ENCODE results near the gene COL25A1.
A peak's percentile ranks its signal among the peaks of the same experiment; 100 is the strongest.

The COL25A1 gene

GRCh38 chr4:108830509-108831244, 471.8 kb downstream of the COL25A1 start:
- peak in 4 of 56 donors; percentile 3 to 22 (median 13) for DNase-seq

DNA sequence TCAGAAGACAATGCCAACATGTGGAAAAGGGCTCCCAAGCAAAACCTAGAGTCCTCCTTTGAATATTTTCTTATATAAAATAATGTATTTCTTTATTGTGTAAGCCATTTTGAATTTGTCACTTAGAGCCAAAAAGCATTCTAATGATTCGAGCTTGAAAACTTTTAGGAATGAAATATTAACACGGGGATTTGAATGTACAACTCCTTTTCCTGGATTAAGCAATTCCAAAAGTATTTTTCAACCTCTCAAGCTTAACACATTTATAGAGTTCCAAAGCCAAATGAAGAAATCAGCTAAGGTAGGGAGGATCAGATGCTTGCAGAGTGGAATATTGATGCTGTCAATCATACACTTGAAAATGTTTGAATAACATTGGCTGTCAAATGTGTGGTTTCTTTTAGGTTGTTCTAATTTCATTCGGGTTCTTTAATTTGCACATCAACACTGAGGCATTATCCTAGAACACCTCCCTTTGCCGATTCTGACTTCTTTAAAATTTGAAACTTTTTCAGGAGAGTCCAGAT, 472.4 kb downstream of the COL25A1 start:
- no peak for DNase-seq

DNA sequence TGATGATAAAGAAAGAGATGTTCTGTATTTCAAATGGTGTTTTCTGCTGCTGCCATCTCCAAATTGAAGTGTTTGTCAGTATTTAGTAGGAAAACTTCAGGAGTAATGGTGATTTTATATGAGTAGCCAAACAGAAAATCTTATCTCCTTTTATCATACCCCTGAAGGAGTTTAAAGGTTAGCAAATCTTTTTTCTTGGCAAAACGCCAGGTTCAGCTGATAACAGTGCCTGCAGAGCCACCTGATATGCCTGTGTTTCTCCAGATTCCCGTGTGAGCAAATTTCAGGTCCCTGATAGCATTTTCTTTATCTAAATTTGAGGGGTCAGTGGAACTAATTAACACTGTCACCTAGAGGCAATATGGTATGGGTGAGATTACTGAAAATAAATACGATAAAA, 473.8 kb downstream of the COL25A1 start:
- no peak for DNase-seq

DNA sequence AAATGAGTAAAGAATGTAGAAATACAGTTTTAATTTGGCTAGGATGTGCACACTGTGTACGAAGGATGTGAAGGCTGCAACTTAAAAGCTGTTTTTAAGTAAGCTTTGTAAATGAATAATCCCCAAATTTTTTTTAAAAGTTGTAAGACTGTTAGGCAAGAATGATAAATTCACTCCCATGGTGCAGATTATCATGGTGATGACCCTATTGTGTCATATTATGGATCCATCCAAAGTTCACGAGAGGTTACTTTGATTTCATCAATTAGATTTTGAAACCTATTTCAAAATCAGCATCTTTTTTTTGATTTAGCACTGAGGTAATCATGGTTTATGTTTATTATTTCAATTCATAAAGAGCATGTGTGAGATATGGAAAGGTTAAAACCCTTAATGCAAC, 476.7 kb downstream of the COL25A1 start:
- no peak for DNase-seq

DNA sequence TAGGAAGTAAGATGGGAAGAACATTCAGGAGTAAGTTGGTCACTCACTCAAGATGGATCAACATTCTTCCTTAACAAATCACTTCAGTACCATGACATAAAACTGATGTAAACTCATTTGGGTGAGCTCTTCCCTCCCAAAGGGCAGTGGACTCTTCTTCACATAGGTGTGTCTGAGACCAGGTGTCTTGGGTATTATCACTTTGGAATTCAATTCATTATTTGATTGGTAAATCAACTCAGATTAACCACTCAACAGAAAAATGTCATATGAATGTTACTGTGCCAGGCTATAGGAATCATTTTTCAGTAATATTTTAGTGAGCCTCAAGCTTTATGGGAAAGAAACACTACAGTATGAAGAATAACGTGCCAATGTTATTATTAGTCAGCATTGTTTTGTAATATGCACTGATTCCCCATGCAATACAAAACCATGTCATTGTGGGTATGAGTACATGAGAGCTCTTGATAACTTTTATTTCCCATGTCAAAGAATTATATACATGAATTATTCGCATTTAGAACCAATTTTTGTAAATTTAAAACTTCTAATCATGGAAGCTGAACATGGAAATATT, 481.0 kb downstream of the COL25A1 start:
- no peak for DNase-seq

GRCh38 chr4:108820492-108821350, 481.7 kb downstream of the COL25A1 start:
- DNase-seq = no peak

- no peak for DNase-seq
Observed at GRCh38 chr4:108814326-108814725, 488.1 kb downstream of the COL25A1 start.

GRCh38 chr4:108813261-108813660, 489.2 kb downstream of the COL25A1 start:
- DNase-seq = no peak

DNA sequence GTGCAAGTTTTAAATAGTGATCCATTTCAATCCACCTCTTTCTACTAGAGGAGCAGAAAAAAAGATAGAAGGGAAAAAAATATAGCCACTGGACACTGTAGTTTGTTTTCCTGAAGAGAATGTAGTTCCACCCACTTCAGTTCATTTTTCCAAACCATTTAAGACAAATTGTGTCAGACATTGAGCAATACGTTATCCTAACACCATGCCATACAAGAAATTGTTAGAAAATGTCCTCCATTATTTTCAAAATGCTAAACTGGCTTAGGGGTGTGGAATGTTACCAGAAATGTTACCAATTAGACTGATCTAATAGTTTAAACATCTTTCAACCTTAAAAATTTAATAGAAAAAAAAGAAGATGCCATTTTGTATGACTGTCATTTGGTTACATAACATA, 491.0 kb downstream of the COL25A1 start:
- DNase-seq = no peak

GRCh38 chr4:108810087-108810486, 492.4 kb downstream of the COL25A1 start:
- DNase-seq = no peak

DNA sequence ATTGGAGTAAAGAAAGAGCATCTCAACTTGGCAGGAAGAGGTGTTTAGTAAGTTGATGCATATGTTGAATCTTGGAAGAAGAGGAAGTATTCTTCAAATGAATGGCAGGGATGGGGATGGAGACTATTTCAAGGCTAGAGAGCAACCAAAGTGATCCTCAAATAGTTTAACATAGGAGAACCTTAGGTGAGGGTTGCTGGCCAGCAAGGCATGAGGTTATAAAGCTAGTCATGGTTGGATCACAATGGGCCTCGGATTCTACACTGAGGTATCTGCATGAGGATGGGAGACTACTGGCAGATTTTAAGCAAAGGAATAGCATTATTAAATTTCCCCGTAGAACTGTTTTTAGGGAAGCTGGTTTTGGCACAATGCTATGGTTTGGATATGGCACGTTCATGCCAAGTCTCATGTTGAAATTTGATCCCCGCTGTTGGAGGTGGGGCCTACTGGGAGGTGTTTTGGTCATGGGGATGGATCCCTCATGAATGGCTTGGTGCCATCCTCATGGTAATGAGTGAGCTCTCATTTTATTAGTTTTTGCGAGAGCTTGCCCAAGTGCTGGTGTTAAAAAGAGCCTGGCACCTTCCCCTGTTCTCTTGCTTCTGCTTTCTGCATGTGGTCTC, 497.7 kb downstream of the COL25A1 start:
- DNase-seq = no peak

GRCh38 chr4:108799306-108799705, 503.2 kb downstream of the COL25A1 start:
- no peak for DNase-seq

DNA sequence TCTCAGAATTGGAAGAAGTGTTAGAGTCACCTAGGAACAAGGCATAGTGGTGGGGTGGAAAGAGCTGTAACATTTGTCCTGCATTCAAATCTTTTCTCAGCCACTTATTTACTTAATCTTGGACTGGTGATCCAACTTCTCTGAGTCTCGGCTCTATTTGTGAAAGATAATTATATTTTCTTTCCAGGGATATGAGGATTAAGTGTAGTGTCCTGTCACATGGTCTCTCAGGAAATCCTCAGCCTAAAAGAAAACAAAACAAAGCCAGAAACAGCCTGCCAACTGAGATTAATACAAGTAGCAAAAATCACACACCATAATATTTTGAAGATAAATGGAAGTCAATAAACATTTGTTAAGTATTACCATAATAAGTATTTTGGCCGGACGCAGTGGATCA, 506.3 kb downstream of the COL25A1 start:
- DNase-seq = no peak

GRCh38 chr4:108795733-108796132, 506.7 kb downstream of the COL25A1 start:
- DNase-seq = no peak

DNA sequence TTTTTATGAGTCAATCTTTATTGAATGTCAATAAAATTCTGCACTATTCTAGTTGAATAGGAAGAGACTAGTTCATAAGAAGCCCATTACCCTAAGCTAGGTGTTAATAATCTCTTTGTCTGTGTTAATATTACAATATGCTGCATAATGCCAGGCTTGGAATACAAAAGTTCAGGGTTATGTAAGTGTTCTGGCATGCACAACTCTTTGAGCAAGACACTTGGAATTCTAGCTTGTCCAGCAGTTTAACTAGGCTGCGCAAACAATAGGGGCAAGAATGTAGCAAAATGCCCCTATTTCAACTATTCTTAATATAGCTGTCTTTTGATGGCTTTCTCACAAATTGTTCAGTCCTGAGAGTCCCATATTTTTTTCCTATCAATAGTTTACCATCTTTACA, 508.3 kb downstream of the COL25A1 start:
- DNase-seq = peak in 1 of 56 donors; percentile 10

DNA sequence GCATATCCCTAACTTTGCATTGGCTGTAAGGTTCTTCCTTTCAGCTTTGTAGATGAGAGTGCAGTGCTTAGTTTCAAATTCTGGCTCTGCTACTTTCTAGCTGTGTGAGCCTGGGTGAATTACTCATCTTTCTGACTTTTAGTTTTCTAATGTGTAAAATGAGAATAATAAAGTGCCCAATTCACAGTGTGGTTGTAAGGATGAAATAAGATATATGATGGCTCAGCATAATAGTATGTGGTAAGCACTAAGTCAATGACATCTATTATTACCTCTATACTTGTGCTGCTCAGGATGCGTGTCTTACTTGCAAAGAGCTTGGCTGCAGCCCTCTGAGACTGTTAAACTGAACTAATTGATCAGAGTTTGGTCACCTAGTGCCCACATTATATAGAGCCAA, 509.0 kb downstream of the COL25A1 start:
- no peak for DNase-seq

DNA sequence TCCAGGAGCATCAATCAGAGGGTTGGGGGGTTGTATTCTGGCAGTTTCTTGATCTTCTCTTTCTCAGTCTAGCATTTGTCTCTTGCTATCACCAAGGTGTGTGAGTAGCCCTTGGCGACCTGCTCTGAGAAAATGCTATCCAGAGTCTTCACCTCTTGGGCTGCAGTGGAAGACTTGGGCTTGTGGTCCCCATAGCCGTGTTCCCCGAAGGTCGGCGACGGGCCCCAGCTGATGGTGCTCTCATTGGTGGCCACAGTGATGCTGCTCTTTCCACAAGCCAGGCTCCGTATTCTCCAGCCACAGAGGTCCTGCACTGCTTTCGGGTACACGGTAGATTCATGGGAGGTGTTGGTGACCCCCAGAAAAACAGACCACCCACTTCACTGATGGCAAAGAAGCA, 513.7 kb downstream of the COL25A1 start:
- no peak for DNase-seq

GRCh38 chr4:108787724-108788123, 514.7 kb downstream of the COL25A1 start:
- no peak for DNase-seq

- no peak for DNase-seq
Observed at GRCh38 chr4:108787106-108787505, 515.4 kb downstream of the COL25A1 start.

DNA sequence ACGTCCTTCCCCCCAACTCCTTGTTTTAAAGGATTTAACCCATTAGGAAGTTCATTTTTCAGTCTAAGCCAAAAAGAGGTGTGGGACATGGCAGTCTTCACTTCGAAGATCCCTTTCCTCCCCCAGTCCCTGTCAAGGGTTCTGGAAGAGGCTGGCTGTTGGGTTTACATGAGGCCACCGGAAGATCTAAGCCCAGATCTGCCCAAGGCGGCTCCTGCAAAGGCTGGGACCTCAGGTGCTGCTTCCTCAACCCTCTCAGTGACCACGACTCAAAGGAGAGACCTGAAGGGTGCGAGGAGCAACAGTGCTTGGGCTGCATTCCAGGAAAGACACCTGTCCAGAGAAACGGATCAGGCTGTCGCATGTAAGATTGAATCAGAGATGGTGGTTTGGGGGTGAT, 516.1 kb downstream of the COL25A1 start:
- no peak for DNase-seq

DNA sequence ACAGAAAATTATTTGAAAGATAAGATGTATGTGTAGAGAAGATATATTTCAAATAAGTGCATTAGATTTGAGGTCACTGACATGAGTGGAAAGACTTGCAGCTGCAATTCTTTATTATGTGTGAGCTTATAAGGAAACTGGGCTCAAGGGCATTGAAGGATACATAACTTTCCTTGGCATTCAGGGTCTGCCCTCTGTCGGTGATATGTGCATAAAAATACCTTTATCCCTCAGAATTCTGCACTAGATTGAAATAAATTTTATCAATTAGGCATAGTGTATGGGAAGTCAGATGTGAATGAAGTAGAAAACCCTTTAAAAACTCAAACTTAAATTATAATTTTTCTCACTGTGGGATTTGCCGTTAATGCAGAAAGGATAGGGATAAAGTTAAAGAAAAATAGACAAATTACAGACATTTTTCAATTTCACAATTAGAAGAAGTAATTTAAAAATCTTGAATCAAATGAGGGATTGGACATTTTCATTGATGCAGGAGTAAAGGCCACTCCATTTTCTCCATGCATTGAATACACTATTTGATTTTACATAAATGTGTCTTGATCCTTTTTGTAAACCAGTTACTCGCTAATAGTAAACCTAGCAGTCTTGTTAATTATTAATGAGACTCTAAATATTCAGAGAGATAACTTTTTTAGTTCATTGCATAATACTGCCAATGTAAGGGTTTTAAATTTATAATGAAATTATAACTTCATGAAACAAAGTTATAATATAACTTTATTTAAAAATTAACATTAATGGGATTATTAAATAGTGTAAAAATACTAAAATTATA, 518.6 kb downstream of the COL25A1 start:
- no peak for DNase-seq
